ENCODE data around the gene PCDHB9. TPM values are rescaled to one million over a fixed set of nuclear protein-coding genes. Genes with fewer than 3 reads are reported as not detected.
"Not testable (repeated sequence)": the region's sequence is repeated elsewhere in the genome, so short reads cannot be mapped to it uniquely, and the experiment has no call there.

Gene PCDHB9
- total RNA-seq, 1 donor from 2014 or later = 5.5 TPM

GRCh38 chr5:141213656-141214339 is 26.8 kb downstream of the PCDHB9 start, which contains the start of gene PCDHB13:
PCDHB13 (plus strand) TSS chr5:141213919; CDS start chr5:141214124, 205 bp downstream.
- Mint-ChIP-seq H3K36me3 (ENCODE audit: low read depth) (peaks cover 51% of the 10 kb centered on the region), H3K9me3 (peaks cover 20% of the 10 kb centered on the region), H3K4me3 (peak within 1 kb of the TSS; percentile 41)
- TF ChIP-seq, protein P1, sequence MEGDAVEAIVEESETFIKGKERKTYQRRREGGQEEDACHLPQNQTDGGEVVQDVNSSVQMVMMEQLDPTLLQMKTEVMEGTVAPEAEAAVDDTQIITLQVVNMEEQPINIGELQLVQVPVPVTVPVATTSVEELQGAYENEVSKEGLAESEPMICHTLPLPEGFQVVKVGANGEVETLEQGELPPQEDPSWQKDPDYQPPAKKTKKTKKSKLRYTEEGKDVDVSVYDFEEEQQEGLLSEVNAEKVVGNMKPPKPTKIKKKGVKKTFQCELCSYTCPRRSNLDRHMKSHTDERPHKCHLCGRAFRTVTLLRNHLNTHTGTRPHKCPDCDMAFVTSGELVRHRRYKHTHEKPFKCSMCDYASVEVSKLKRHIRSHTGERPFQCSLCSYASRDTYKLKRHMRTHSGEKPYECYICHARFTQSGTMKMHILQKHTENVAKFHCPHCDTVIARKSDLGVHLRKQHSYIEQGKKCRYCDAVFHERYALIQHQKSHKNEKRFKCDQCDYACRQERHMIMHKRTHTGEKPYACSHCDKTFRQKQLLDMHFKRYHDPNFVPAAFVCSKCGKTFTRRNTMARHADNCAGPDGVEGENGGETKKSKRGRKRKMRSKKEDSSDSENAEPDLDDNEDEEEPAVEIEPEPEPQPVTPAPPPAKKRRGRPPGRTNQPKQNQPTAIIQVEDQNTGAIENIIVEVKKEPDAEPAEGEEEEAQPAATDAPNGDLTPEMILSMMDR (conservative IDR thresholded peaks at IDR 0.05) = peak; percentile 52
- DNase-seq (ENCODE audit: low read depth, low spot score) = peak; percentile 11
- not testable (repeated sequence) for H3K4me1 Mint-ChIP-seq; H3K27ac Mint-ChIP-seq (ENCODE audit: unreplicated experiment); H3K27me3 Mint-ChIP-seq (ENCODE audit: low read depth)

DNA sequence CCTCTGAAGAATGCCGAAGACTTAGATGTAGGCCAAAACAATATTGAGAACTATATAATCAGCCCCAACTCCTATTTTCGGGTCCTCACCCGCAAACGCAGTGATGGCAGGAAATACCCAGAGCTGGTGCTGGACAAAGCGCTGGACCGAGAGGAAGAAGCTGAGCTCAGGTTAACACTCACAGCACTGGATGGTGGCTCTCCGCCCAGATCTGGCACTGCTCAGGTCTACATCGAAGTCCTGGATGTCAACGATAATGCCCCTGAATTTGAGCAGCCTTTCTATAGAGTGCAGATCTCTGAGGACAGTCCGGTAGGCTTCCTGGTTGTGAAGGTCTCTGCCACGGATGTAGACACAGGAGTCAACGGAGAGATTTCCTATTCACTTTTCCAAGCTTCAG is 27.6 kb downstream of the PCDHB9 start:
- not testable (repeated sequence) for DNase-seq (ENCODE audit: low read depth, low spot score); H3K4me1 Mint-ChIP-seq; H3K27me3 Mint-ChIP-seq (ENCODE audit: low read depth); H3K27ac Mint-ChIP-seq (ENCODE audit: unreplicated experiment); H3K4me3 Mint-ChIP-seq
- Mint-ChIP-seq H3K9me3 (peaks cover 21% of the 10 kb centered on the region), H3K36me3 (ENCODE audit: low read depth) (peaks cover 52% of the 10 kb centered on the region)

DNA sequence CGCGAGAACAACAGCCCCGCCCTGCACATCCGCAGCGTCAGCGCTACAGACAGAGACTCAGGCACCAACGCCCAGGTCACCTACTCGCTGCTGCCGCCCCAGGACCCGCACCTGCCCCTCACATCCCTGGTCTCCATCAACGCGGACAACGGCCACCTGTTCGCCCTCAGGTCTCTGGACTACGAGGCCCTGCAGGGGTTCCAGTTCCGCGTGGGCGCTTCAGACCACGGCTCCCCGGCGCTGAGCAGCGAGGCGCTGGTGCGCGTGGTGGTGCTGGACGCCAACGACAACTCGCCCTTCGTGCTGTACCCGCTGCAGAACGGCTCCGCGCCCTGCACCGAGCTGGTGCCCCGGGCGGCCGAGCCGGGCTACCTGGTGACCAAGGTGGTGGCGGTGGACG is 28.5 kb downstream of the PCDHB9 start:
- H3K4me1 Mint-ChIP-seq; H3K27ac Mint-ChIP-seq (ENCODE audit: unreplicated experiment); H3K4me3 Mint-ChIP-seq; H3K27me3 Mint-ChIP-seq (ENCODE audit: low read depth); DNase-seq (ENCODE audit: low read depth, low spot score): not testable (repeated sequence)
- peaks cover 28% of the 10 kb centered on the region for H3K9me3 Mint-ChIP-seq
- peaks cover 55% of the 10 kb centered on the region for H3K36me3 Mint-ChIP-seq (ENCODE audit: low read depth)

- H3K27me3 Mint-ChIP-seq (ENCODE audit: low read depth); H3K27ac Mint-ChIP-seq (ENCODE audit: unreplicated experiment); DNase-seq (ENCODE audit: low read depth, low spot score); H3K4me1 Mint-ChIP-seq; H3K4me3 Mint-ChIP-seq: not testable (repeated sequence)
- H3K36me3 Mint-ChIP-seq (ENCODE audit: low read depth) = peaks cover 56% of the 10 kb centered on the region
- peaks cover 28% of the 10 kb centered on the region for H3K9me3 Mint-ChIP-seq
Measured at GRCh38 chr5:141216035-141216434, 29.1 kb downstream of the PCDHB9 start.

DNA sequence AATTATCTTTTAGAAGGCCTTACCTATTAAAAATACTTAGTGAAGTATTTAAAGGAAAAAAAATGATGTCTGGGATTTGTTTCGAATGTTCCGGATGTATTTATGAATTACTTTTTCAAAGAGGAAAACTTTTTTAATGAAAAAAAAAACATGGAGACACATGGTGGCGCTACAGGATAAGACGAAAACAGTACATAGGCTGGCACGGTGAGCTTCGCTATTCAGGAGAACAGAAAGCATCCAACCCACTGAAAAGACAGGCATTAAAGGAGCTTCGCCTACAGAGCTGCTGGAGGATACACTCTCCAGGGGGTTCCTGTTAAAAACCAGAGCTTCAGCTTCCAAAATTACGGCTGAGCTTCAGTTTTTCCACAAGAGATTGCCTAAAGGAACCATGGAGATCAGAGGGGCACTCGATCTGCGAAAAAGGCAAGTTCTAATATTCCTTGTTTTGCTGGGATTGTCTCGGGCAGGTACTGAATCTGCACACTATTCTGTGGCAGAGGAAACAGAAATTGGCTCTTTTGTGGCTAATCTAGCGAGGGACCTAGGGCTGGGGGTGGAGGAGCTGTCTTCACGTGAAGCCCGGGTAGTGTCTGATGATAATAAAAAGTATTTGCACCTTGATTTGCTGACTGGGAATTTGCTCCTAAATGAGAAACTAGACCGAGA is 36.3 kb downstream of the PCDHB9 start, which contains the start of gene PCDHB14:
TSS of gene PCDHB14 (plus strand) at position 232 of the 672 bp plus-strand sequence. CDS start at position 395, 163 bp downstream.
- peaks cover 66% of the 10 kb centered on the region for H3K36me3 Mint-ChIP-seq (ENCODE audit: low read depth)
- DNase-seq (ENCODE audit: low read depth, low spot score) = no peak
- peak within 1 kb of the TSS; percentile 90 for H3K27ac Mint-ChIP-seq (ENCODE audit: unreplicated experiment)
- H3K27me3 Mint-ChIP-seq (ENCODE audit: low read depth) = no peaks in the 10 kb centered on the region
- H3K9me3 Mint-ChIP-seq = peaks cover 25% of the 10 kb centered on the region
- peaks cover 7% of the 10 kb centered on the region for H3K4me1 Mint-ChIP-seq
- peak within 1 kb of the TSS; percentile 89 for H3K4me3 Mint-ChIP-seq
- TF ChIP-seq, protein P1 (conservative IDR thresholded peaks at IDR 0.05) = peak; percentile 58

- peaks cover 22% of the 10 kb centered on the region for H3K9me3 Mint-ChIP-seq
- not testable (repeated sequence) for H3K4me3 Mint-ChIP-seq
Measured at GRCh38 chr5:141224844-141225243, 37.9 kb downstream of the PCDHB9 start.

GRCh38 chr5:141225421-141225820 is 38.5 kb downstream of the PCDHB9 start:
- Mint-ChIP-seq H3K9me3 (peaks cover 18% of the 10 kb centered on the region), H3K36me3 (ENCODE audit: low read depth) (peaks cover 55% of the 10 kb centered on the region)
- DNase-seq (ENCODE audit: low read depth, low spot score); H3K27me3 Mint-ChIP-seq (ENCODE audit: low read depth); H3K27ac Mint-ChIP-seq (ENCODE audit: unreplicated experiment); H3K4me1 Mint-ChIP-seq; H3K4me3 Mint-ChIP-seq: not testable (repeated sequence)

More at GRCh38 chr5:141224844-141225243, 37.9 kb downstream of the PCDHB9 start:
- H3K4me1 Mint-ChIP-seq; DNase-seq (ENCODE audit: low read depth, low spot score); H3K27me3 Mint-ChIP-seq (ENCODE audit: low read depth); H3K27ac Mint-ChIP-seq (ENCODE audit: unreplicated experiment): not testable (repeated sequence)
- H3K36me3 Mint-ChIP-seq (ENCODE audit: low read depth) = peaks cover 60% of the 10 kb centered on the region
